HepG2 (cell line): ENCODE data around the gene PPM1H. TPM values are rescaled to one million over a fixed set of nuclear protein-coding genes. Genes with fewer than 3 reads are reported as not detected.

Experiments
- CSRNP1 ChIP-seq: sonication (generic); formaldehyde crosslinking; IDR thresholded peaks from 2 replicates; pipeline ENCODE4 v1.8.1; 2023; ENCODE audit warnings: mild to moderate bottlenecking, missing genetic modification reagents
- FOSL1 ChIP-seq: sonication (generic); formaldehyde crosslinking; IDR thresholded peaks from 2 replicates; pipeline ENCODE4 v1.9.0; 2021; ENCODE audit warnings: missing genetic modification reagents, borderline replicate concordance
- GATA4 ChIP-seq: sonication (generic); IDR thresholded peaks from 2 replicates; pipeline ENCODE4 v1.6.1; 2016; ENCODE audit warnings: antibody characterized with exemption, low read depth, borderline replicate concordance
- GPBP1L1 ChIP-seq: sonication (generic); formaldehyde crosslinking; IDR thresholded peaks from 2 replicates; pipeline ENCODE4 v1.5.0; 2020; ENCODE audit warnings: mild to moderate bottlenecking, missing genetic modification reagents
- NFRKB ChIP-seq: fragments of 450-650 bp; IDR thresholded peaks from 2 replicates; pipeline ENCODE4 v1.6.1; 2017
- PRDM10 ChIP-seq: sonication (generic); formaldehyde crosslinking; IDR thresholded peaks from 2 replicates; pipeline ENCODE4 v1.4.0; 2020; ENCODE audit warnings: low read depth, missing genetic modification reagents
- SP5 ChIP-seq: IDR thresholded peaks from 2 replicates; pipeline ENCODE4 v1.6.1; 2016; ENCODE audit warnings: low read depth, borderline replicate concordance
- ZFP91 ChIP-seq: sonication (generic); formaldehyde crosslinking; IDR thresholded peaks from 2 replicates; pipeline ENCODE4 v1.9.0; 2022; ENCODE audit warnings: missing genetic modification reagents, mild to moderate bottlenecking, borderline replicate concordance
- ZNF292 ChIP-seq: sonication (generic); formaldehyde crosslinking; IDR thresholded peaks from 2 replicates; pipeline ENCODE4 v1.8.1; 2022; ENCODE audit warnings: mild to moderate bottlenecking, low read depth, missing genetic modification reagents, borderline replicate concordance
- ZNF451 ChIP-seq: sonication (generic); formaldehyde crosslinking; IDR thresholded peaks from 2 replicates; pipeline ENCODE4 v1.5.0; 2020; ENCODE audit warnings: mild to moderate bottlenecking, missing genetic modification reagents
- ZNF564 ChIP-seq: sonication (generic); formaldehyde crosslinking; IDR thresholded peaks from 2 replicates; pipeline ENCODE4 v1.8.1; 2023; ENCODE audit warnings: mild to moderate bottlenecking, missing genetic modification reagents
- ZNF776 ChIP-seq: sonication (generic); formaldehyde crosslinking; IDR thresholded peaks from 2 replicates; pipeline ENCODE4 v1.4.0; 2020; ENCODE audit warnings: mild to moderate bottlenecking, missing genetic modification reagents
- ZNF850 ChIP-seq: sonication (generic); formaldehyde crosslinking; conservative IDR thresholded peaks from 2 replicates; pipeline ENCODE4 v1.9.0; 2021; ENCODE audit warnings: mild to moderate bottlenecking, missing genetic modification reagents
- ZXDC ChIP-seq: sonication (generic); formaldehyde crosslinking; IDR thresholded peaks from 2 replicates; pipeline ENCODE4 v1.5.0; 2020; ENCODE audit warnings: mild to moderate bottlenecking, missing genetic modification reagents
- polyA plus RNA-seq, 8 experiments: library from polyadenylated mRNA; depleted of rRNA in 3 of 8; stranded (reverse) in 7 of 8; unstranded in 1 of 8; fragments of >200 nt; fragmentation: Illumina TruSeq in 4 of 8; extraction: Trizol in 4 of 8; gene quantifications; 2 replicates each; pipeline versions ENCODE4 v1.2.1 to v1.2.3, GENCODE V29; 2011 to 2016; ENCODE audit warnings: low read depth in 4 of 8, missing spikeins in 1 of 8, mixed read lengths in 1 of 8; ENCODE audit not compliant: insufficient read depth in 1 of 8
- total RNA-seq, 5 experiments: library from RNA; depleted of rRNA; stranded (reverse); fragments of >200 nt; fragmentation: Illumina TruSeq; extraction: Trizol; gene quantifications; 2 replicates each; pipeline ENCODE4 v1.2.3, GENCODE V29; 2016; ENCODE audit warnings: low read depth in 1 of 5

The PPM1H gene
- total and polyA plus RNA-seq, 2 of the 13 experiments (the other 11 are each of a cell fraction or from before 2014, with no cell fraction given): 29.1 to 38.1 TPM

GRCh38 chr12:62934799-62935674 lies at the start of gene PPM1H (continued):
- no peak for TF ChIP-seq FOSL1 (CRISPR knock-in tag)
- TF ChIP-seq ZNF776 (CRISPR knock-in tag): peak; percentile 21; the same call in 1 of the 2 replicates
- TF ChIP-seq NFRKB: no peak
- TF ChIP-seq ZNF564: 0 out of 2 replicates have a peak, but pooled peaks have one; percentile 66
- TF ChIP-seq ZNF850 (CRISPR knock-in tag): no peak
- peak; percentile 88; the same call in 1 of the 2 replicates for TF ChIP-seq ZNF451 (CRISPR knock-in tag)
- TF ChIP-seq CSRNP1 (CRISPR knock-in tag): peak; percentile 92
- TF ChIP-seq ZNF292 (CRISPR knock-in tag): peak; percentile 88
- no peak for TF ChIP-seq GPBP1L1 (CRISPR knock-in tag)
- TF ChIP-seq GATA4: no peak
- TF ChIP-seq SP5 (CRISPR knock-in tag): peak; percentile 77
- peak; percentile 71; the same call in 1 of the 2 replicates for TF ChIP-seq PRDM10 (CRISPR knock-in tag)
- no peak for TF ChIP-seq ZXDC (CRISPR knock-in tag)
- TF ChIP-seq ZFP91 (CRISPR knock-in tag): peak; percentile 86
